ENCODE data around the gene NMRK1. TPM values are rescaled to one million over a fixed set of nuclear protein-coding genes. Genes with fewer than 3 reads are reported as not detected.

The NMRK1 gene
- total RNA-seq, 2 experiments from 2014 or later: 17.0 to 33.2 TPM

DNA sequence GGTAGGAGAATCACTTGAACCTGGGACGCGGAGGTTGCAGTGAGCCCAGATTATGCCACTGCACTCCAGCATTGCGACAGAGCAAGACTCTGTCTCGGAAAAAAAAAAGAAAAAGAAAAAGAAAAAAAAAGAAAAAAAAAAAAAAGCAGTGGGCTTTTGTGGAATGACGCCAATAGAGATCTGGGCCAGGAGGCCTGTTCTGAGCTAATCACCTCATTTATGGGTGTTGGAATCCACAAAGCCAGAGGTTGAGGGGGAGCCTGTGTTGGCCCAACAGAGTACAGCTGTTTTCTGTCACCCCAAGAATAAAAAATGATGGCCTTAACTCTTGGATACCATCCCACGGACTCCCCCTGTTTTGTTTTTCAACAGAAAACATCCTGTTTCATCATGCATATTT lies 18.9 kb upstream of the NMRK1 start:
- Histone ChIP-seq H2AFZ (ENCODE audit: low read length) (no peak overlapping the region), H4K20me1 (ENCODE audit: insufficient read depth, low read length) (0 out of 2 replicates have a peak, but pooled peaks cover 11% of the 10 kb centered on the region), H3K36me3 (ENCODE audit: insufficient read depth, low read length) (peaks cover 6% of the 10 kb centered on the region; the same call in 1 of the 2 replicates), H3K27ac (ENCODE audit: low read depth, low read length, poor library complexity, severe bottlenecking) (no peak overlapping the region), H3K9me2 (ENCODE audit: insufficient read depth, low read length) (no peaks in the 10 kb centered on the region), H3K4me1 (ENCODE audit: insufficient read depth, low read length, poor library complexity, severe bottlenecking) (no peaks in the 10 kb centered on the region), H3K4me3 (ENCODE audit: low read depth, low read length, poor library complexity, severe bottlenecking) (no peak overlapping the region), H3K79me2 (ENCODE audit: insufficient read depth, low read depth, low read length) (peaks cover 10% of the 10 kb centered on the region; the same call in 1 of the 2 replicates), H3K9me3 (ENCODE audit: low read length) (no peaks in the 10 kb centered on the region), H3K4me2 (ENCODE audit: low read length) (no peak overlapping the region)
- BruUV-seq (replicated peaks): no TSS peak
- POLR2A ChIA-PET: no interaction called here
- CTCF ChIA-PET (ENCODE audit: unreplicated experiment): no interaction called here
- DNase-seq (ENCODE audit: low spot score): no peak
- TF ChIP-seq, protein P1, sequence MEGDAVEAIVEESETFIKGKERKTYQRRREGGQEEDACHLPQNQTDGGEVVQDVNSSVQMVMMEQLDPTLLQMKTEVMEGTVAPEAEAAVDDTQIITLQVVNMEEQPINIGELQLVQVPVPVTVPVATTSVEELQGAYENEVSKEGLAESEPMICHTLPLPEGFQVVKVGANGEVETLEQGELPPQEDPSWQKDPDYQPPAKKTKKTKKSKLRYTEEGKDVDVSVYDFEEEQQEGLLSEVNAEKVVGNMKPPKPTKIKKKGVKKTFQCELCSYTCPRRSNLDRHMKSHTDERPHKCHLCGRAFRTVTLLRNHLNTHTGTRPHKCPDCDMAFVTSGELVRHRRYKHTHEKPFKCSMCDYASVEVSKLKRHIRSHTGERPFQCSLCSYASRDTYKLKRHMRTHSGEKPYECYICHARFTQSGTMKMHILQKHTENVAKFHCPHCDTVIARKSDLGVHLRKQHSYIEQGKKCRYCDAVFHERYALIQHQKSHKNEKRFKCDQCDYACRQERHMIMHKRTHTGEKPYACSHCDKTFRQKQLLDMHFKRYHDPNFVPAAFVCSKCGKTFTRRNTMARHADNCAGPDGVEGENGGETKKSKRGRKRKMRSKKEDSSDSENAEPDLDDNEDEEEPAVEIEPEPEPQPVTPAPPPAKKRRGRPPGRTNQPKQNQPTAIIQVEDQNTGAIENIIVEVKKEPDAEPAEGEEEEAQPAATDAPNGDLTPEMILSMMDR (conservative IDR thresholded peaks at IDR 0.05; ENCODE audit: low read length): no peak
- TF ChIP-seq EZH2phosphoT487 (IDR thresholded peaks at IDR 0.05; ENCODE audit: borderline replicate concordance, low read depth, low read length): no peak
- intact Hi-C loops (cut with micrococcal nuclease; ENCODE audit: unreplicated experiment): no loop called here

DNA sequence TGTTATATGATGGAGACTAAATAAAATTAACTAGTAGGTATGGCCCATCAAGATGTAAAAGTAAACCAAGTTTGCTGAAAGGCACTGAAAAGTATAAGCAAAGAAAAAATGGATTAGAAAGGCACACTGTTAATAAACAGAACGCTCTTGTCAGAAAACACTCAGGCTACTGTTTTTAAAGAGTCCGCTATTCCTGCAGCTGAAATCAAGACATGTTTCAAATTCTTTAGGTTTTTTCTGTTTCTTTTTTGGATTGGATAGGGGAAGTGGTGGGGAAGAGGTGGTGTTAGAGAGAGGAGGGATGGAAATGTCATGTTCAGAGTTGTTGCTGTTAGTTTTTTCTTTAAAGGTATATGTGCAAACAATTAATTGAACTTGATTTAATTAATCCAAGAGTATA lies 17.9 kb upstream of the NMRK1 start:
- intact Hi-C loops (cut with micrococcal nuclease; ENCODE audit: unreplicated experiment): no loop called here
- no peaks in the 10 kb centered on the region for H3K9me3 ChIP-seq (ENCODE audit: low read length)
- ChIA-PET POLR2A (interaction anchor here (0.7 to 2.4 kb wide), 2 partner anchors 14 to 29 kb away, joined by 3 to 9 read pairs; no protein-coding TSS in a partner anchor), CTCF (ENCODE audit: unreplicated experiment) (no interaction called here)
- TF ChIP-seq, protein P1 (conservative IDR thresholded peaks at IDR 0.05; ENCODE audit: low read length): no peak
- no peak for TF ChIP-seq EZH2phosphoT487 (IDR thresholded peaks at IDR 0.05; ENCODE audit: borderline replicate concordance, low read depth, low read length)
- 0 out of 2 replicates have a peak, but pooled peaks cover 11% of the 10 kb centered on the region for H4K20me1 ChIP-seq (ENCODE audit: insufficient read depth, low read length)
- peaks cover 5% of the 10 kb centered on the region; the same call in 1 of the 2 replicates for H3K79me2 ChIP-seq (ENCODE audit: insufficient read depth, low read depth, low read length)
- BruUV-seq (replicated peaks): no TSS peak
- no peak for DNase-seq (ENCODE audit: low spot score)
- no peak overlapping the region for H2AFZ ChIP-seq (ENCODE audit: low read length)
- no peaks in the 10 kb centered on the region for H3K4me1 ChIP-seq (ENCODE audit: insufficient read depth, low read length, poor library complexity, severe bottlenecking)
- no peak overlapping the region for H3K27ac ChIP-seq (ENCODE audit: low read depth, low read length, poor library complexity, severe bottlenecking)
- H3K4me3 ChIP-seq (ENCODE audit: low read depth, low read length, poor library complexity, severe bottlenecking): no peak overlapping the region
- H3K36me3 ChIP-seq (ENCODE audit: insufficient read depth, low read length): peaks cover 6% of the 10 kb centered on the region; the same call in 1 of the 2 replicates
- H3K9me2 ChIP-seq (ENCODE audit: insufficient read depth, low read length): no peaks in the 10 kb centered on the region
- no peak overlapping the region for H3K4me2 ChIP-seq (ENCODE audit: low read length)

DNA sequence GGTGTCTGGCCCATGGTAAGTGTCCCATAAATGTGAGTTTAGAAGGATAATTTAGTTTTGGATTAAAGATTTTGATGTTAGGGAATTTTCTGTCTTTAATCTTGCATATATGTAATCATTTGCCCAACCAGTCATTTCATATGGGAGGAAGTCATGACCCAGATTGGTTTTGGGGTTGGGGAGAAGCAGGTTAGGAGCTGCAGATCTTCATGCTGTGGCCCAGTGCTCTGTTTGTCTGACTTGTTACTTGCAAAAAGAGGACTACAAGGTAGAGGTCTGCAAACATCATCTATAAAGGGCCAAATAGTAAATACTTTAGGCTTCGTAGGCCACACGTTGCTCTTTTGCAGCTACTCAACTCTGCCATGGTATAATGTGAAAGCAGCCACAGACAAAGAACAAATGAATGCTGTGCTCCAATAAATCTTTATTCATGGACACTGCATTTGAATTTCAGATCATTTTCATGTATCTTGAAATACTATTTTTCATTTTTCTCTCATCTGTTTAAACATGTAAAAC lies 17.1 kb upstream of the NMRK1 start:
- BruUV-seq (replicated peaks): no TSS peak
- Histone ChIP-seq H3K9me3 (ENCODE audit: low read length) (no peaks in the 10 kb centered on the region), H4K20me1 (ENCODE audit: insufficient read depth, low read length) (0 out of 2 replicates have a peak, but pooled peaks cover 11% of the 10 kb centered on the region), H3K27ac (ENCODE audit: low read depth, low read length, poor library complexity, severe bottlenecking) (no peak overlapping the region), H3K9me2 (ENCODE audit: insufficient read depth, low read length) (no peaks in the 10 kb centered on the region), H3K36me3 (ENCODE audit: insufficient read depth, low read length) (peaks cover 6% of the 10 kb centered on the region; the same call in 1 of the 2 replicates), H3K4me3 (ENCODE audit: low read depth, low read length, poor library complexity, severe bottlenecking) (no peak overlapping the region), H2AFZ (ENCODE audit: low read length) (no peak overlapping the region), H3K4me1 (ENCODE audit: insufficient read depth, low read length, poor library complexity, severe bottlenecking) (no peaks in the 10 kb centered on the region), H3K79me2 (ENCODE audit: insufficient read depth, low read depth, low read length) (peaks cover 5% of the 10 kb centered on the region; the same call in 1 of the 2 replicates), H3K4me2 (ENCODE audit: low read length) (no peak overlapping the region)
- no peak for DNase-seq (ENCODE audit: low spot score)
- no peak for TF ChIP-seq EZH2phosphoT487 (IDR thresholded peaks at IDR 0.05; ENCODE audit: borderline replicate concordance, low read depth, low read length)
- TF ChIP-seq, protein P1 (conservative IDR thresholded peaks at IDR 0.05; ENCODE audit: low read length): no peak
- intact Hi-C loops (cut with micrococcal nuclease; ENCODE audit: unreplicated experiment): no loop called here
- CTCF ChIA-PET (ENCODE audit: unreplicated experiment): no interaction called here
- POLR2A ChIA-PET: interaction anchor here (2.4 kb wide), 1 partner anchor 13 kb away, joined by 9 read pairs; no protein-coding TSS in a partner anchor
